ENCODE results near the gene PIGBOS1.
"Not testable (repeated sequence)": the region's sequence is repeated elsewhere in the genome, so short reads cannot be mapped to it uniquely, and the experiment has no call there.

PIGBOS1 gene

GRCh38 chr15:55318588-55319494 is at the start of gene PIGBOS1, which contains the start of gene PIGB:
Gene PIGBOS1, minus strand, starts transcription at chr15:55319123. Its CDS starts 1,331 bp downstream, at chr15:55317792.
Gene PIGB, plus strand, starts transcription at chr15:55319222. Its CDS starts 29 bp downstream, at chr15:55319251.
- peak; percentile 75 for DNase-seq

- no peak for DNase-seq
Observed at GRCh38 chr15:55366981-55367380, 48.1 kb upstream of the PIGBOS1 start.

- DNase-seq: no peak
Observed at GRCh38 chr15:55362641-55363040, 43.7 kb upstream of the PIGBOS1 start.

GRCh38 chr15:55361048-55361447 is 42.1 kb upstream of the PIGBOS1 start:
- no peak for DNase-seq

GRCh38 chr15:55360256-55360655 is 41.3 kb upstream of the PIGBOS1 start:
- no peak for DNase-seq

- DNase-seq: no peak
Observed at GRCh38 chr15:55358471-55358870, 39.5 kb upstream of the PIGBOS1 start.

GRCh38 chr15:55357774-55358173 is 38.9 kb upstream of the PIGBOS1 start:
- no peak for DNase-seq

GRCh38 chr15:55356985-55357585 is 38.2 kb upstream of the PIGBOS1 start:
- no peak for DNase-seq

GRCh38 chr15:55353025-55353424 is 34.1 kb upstream of the PIGBOS1 start:
- DNase-seq: no peak

- DNase-seq: no peak
Observed at GRCh38 chr15:55349282-55349681, 30.4 kb upstream of the PIGBOS1 start.

- no peak for DNase-seq
Observed at GRCh38 chr15:55348281-55348778, 29.4 kb upstream of the PIGBOS1 start.

- DNase-seq: no peak
Observed at GRCh38 chr15:55344206-55344605, 25.3 kb upstream of the PIGBOS1 start.

- peak; percentile 4 for DNase-seq
Observed at GRCh38 chr15:55343168-55343567, 24.2 kb upstream of the PIGBOS1 start.

GRCh38 chr15:55337160-55337559 is 18.2 kb upstream of the PIGBOS1 start:
- DNase-seq: no peak

- DNase-seq: no peak
Observed at GRCh38 chr15:55334997-55335396, 16.1 kb upstream of the PIGBOS1 start.

GRCh38 chr15:55334371-55334770 is 15.4 kb upstream of the PIGBOS1 start:
- DNase-seq: no peak

GRCh38 chr15:55327387-55327786 is 8.5 kb upstream of the PIGBOS1 start:
- no peak for DNase-seq

- DNase-seq: no peak
Observed at GRCh38 chr15:55322467-55322866, 3.5 kb upstream of the PIGBOS1 start.

- DNase-seq: no peak
Observed at GRCh38 chr15:55320963-55321362, 2.0 kb upstream of the PIGBOS1 start.

- DNase-seq: no peak
Observed at GRCh38 chr15:55320238-55320550, 1.3 kb upstream of the PIGBOS1 start.

- no peak for DNase-seq
Observed at GRCh38 chr15:55319537-55320237, 764 bp upstream of the PIGBOS1 start.

- DNase-seq: not testable (repeated sequence)
Observed at GRCh38 chr15:55302801-55303200, 16.1 kb downstream of the PIGBOS1 start.

GRCh38 chr15:55297315-55297714 is 21.6 kb downstream of the PIGBOS1 start:
- DNase-seq: no peak
